HG03439 (cell line): Measurements from ENCODE around the gene RAD17.
"Not testable (repeated sequence)": the region's sequence is repeated elsewhere in the genome, so short reads cannot be mapped to it uniquely, and the experiment has no call there.

Experiments used
- ATAC-seq: cut with Tn5 transposase; IDR thresholded peaks from one replicate; pipeline ENCODE4 v1.9.1; 2021; ENCODE audit warnings: mild to moderate bottlenecking, moderate library complexity; ENCODE audit not compliant: unreplicated experiment

RAD17 gene

GRCh38 chr5:69455428-69455988 is 85.9 kb downstream of the RAD17 start:
- ATAC-seq, result not testable (repeated sequence)

DNA sequence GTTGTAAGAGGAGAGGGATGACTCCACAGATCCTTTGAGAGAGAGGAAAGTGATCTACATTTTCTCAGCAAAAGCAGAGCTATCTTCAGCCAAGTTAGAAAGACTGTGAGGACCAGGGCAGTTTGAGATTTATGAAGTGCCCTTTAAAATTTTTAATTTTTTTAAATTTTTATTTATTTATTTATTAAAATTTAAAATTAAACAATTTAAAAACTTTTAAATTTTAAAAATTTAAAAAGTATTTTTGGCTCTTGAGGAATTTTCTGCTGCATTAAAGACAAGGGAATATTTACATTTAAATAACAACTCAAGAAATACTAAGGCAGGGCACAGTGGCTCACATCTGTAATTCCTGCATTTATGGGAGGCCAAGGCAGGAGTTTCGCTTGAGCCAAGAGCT is 92.6 kb downstream of the RAD17 start:
- no peak for ATAC-seq
